ENCODE data around the gene OR10G8.

DNA sequence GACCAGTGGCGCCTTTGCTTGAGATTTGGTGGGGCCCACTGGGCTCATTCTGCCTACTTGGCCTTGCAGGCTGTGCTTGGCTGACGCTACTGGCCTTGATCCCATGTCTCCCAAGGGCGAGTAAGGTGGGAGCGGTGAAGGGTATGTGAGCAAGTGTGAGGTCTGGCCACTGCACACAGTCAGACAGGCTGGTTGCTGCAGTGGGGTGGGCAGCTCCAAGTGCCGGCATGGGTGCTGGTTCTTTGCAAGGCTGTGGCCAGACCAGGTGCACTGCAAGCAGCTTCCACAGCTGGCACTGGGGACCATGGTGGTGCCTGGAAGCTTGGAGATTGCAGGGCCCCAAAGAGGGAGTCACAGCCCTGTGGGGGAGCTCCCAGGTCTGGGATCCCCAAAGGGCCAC lies 48.0 kb downstream of the OR10G8 start:
- no peak for TF ChIP-seq CTCF (conservative IDR thresholded peaks at IDR 0.05; ENCODE audit: low read length)
- TF ChIP-seq EZH2phosphoT487 (IDR thresholded peaks at IDR 0.05; ENCODE audit: borderline replicate concordance, low read depth, low read length), result no peak
